GM19351 (cell line): ENCODE measurements around the gene TSSC4.

Experiments
- ATAC-seq: cut with Tn5 transposase; IDR thresholded peaks from one replicate; pipeline ENCODE4 v1.9.1; 2021; ENCODE audit warnings: mild to moderate bottlenecking, moderate library complexity; ENCODE audit not compliant: unreplicated experiment

TSSC4 gene

DNA sequence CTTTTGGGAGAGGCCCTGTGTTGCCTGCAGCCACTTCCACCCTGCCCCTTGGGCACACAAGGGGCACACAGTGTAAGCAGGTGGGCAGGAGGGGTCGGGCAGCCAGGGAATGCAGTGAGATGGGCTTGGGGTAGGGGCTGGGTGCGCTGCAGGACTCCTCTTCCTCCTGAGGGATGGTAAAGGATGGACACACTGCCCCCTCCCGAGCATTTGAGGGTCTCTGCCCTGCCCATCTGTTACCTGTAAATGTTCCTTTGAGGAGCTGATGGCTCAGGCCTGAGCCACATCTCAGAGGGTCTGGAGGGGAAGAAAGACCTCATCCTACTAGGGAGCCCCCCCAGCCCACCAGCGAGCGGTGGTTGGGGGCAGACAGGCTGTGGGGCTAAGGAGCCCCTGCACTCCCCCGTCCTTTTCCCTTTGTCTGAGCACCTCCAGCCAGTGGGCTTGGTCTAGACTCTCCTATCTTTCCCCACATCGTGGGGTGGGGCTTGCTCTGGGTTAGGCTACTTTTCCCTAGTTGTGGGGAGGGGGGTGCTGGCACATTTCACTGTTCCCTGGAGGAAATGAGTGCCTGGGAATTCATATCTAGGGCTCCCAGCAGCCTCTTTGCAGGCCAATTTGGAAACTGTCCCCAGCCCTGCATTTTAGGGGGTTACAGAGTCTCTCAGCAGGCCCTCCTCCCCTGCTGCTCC lies 1.7 kb upstream of the TSSC4 start:
- no peak for ATAC-seq

DNA sequence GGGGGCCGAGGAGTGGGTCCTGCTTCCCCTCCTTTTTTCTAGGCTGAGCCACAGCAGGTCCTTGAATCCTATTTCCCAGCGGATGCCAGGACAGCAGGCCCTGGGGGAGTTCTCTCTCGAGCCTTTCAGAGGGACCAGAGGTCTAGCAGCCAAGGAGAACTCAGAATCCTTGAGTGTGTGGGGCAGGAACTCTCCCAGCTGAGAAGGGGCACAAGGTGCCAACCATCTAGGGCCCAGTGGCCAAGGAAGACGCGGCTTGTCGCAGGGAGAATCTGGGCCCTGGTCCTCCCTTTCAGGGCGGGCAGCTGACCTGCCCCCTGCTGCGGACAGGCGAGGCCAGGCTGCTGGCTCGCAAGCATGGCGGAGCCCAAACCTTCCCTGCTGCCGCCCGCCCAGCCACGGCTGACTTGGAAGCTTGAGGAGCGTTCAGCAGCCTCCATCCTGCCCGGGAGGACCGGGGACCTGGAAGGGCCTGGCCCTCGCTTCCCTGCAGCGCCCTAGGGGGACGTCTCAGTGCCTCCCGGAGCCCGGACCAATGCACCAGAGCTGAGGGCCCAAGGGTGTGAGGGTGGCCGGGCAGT lies 972 bp upstream of the TSSC4 start:
- ATAC-seq = peak; percentile 11

DNA sequence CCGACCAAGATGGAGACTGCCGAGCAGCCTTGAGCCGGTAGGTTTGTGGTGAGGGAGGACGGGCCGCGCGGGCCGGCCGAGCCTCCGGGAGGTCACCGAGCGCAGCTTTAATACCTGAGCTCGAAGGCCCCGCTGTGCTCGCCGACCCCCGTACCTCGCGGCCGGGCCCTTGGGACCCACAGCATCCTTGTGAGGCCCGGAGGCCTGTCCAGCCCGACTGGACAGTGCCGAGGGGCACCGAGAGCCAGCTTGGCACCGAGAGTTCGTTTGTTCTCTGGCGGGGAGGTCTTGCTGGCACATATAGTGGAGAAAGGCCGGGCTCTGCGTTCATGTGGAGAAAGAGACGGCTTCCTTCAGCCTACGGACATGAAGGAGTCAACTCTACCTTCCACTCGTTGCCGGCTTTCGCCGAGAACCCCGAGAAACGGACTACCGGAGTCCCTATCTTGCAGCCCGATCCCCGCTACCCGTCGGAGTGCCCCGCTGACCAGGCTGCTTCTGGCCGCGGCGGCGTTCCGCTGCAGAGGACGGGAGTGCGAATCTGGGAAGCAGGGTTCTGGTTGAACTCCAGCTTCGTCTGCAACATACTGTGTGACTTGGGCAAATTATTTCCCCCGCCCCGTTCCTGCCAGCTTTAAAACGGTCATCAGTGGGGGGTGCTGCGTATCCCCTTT lies 349 bp downstream of the TSSC4 start:
- no peak for ATAC-seq

DNA sequence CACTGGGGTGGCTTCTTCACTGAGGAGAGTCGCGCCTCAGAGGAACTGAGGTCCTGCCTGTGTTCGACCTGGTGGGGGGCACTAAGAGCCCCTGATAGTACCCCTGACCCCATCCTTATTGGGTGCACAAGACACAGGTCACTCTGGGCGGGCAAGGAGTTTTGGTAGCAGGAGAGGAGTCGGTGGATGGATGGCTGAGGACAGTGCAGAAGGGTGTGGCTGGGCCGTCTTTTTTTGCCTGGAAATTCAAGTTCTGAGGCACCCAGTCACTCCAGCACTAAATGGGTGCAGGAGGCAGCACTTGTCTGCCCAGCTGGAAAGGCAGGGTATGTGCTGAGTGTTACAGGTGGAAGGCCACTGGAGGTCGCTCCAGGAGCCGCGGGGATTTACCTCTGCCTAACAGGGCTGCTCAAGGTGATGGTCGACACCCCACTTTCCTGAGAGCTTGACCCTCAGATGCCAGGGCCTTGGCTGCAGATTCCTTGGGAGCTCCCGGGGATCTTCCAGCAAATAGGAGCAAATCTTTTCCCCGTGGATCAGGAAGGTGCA lies 960 bp downstream of the TSSC4 start:
- ATAC-seq = no peak

GRCh38 chr11:2402106-2402505 lies 1.6 kb downstream of the TSSC4 start:
- no peak for ATAC-seq

GRCh38 chr11:2402890-2403645 lies 2.5 kb downstream of the TSSC4 start:
- no peak for ATAC-seq

DNA sequence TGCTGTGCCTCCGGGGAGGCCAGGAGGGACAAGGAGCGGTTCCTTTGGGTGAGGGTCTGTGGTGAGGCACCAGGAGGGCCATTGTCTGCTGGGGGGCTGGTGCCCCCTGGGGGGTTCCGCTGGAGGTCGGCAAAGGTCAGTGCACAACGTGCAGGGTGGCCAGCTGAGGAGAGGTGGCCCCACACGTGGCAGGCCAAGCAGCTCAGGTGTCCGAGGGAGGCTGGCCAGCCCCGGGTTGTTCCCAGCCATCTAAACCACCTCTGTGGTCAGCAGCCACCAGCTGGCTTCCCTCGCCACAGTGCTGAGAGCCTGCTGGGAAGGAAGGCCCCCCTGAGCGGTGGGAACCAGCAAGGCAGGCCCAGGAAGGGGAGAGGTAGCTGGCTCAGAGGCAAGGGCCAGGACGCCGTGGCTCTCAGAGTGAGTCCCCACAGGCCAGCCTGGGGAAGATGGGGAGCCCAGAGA lies 4.2 kb downstream of the TSSC4 start:
- ATAC-seq = no peak

- ATAC-seq = no peak
Observed at GRCh38 chr11:2406451-2406850, 5.9 kb downstream of the TSSC4 start.

DNA sequence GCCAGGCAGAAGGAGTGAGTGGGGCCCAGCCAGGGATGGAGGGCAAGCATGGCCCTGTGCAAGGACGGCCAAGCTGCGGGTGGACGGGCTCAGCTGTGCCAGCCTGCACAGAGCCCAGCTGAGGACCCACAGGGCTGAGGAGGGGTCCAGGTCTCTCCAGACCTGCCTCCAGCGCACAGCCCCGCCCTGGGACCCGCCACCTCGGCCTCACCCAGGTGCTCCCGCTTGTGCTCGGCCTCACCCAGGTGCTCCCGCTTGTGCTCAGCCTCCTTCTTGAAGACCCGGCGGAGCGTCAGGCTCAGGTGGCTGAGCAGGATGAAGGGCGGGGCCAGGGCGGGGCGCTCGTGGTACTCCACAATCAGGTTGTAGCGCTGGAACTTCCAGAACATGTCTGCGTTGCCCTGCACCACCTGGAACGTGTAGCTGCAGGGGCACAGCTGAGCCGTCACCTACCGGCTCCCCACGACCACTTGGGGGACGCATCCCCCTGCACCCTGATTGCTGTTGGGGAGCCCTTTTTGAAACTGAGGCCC lies 6.4 kb downstream of the TSSC4 start:
- no peak for ATAC-seq

DNA sequence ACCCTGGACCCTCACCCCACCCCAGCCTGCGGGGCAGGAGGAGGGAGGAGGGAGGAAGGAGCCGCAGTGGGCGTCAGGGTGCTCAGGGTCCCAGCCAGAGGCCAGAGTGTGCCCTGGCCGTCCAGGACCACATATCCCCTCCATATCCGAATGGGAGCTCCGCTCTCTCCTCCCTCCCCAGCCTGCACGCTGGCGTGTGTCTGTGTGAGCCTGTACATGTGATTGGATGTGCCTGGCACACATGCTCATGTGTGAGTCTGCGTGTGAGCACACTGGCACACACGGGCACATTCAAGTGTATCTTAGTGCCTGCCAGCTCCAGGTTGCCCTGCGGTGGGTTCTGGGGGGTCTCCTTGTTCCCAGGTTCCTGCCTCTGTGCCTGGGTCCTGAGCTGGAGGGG lies 8.1 kb downstream of the TSSC4 start:
- no peak for ATAC-seq

- ATAC-seq = no peak
Observed at GRCh38 chr11:2409126-2409525, 8.6 kb downstream of the TSSC4 start.

DNA sequence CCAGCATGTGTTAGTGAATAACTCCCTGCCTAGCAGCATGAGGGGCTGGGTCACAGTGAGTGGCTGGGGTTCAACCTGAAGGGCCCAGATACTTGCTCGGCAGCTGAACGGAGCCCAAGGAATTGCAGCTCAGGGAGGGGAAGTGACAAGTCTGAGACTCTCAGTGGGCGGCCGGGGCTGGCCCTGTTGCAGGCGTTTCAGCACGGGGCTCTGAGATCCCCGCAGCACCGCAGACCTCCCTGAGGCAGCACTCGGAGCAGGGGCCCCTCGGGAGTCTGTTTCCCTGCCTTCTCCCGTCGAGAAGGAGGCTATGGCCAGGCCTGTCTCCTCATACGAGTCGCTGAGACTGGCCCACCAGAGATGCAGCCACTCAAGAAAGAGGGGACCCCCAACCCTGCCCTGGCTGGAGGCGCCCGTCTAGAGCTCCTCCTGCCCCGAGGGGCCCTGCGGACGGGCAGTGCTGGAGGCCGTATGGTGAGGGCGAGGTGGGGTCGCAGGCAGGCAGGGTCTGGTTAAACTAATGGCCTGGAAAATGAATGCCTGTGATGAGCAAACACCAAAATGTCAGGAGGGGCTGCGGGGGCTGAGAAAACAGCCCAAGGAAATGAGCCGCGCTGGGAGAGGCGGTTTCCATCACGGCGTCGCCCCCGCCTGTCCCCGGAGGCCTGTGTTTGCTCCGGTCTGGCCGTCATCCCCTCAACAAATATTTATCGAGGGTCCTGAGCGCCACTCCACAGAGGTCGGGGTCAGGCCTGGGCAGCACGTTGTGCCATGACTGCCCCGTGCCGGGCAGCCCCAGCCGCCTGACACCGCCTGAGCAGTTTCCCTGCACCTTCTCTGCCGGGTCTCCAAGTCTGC lies 9.3 kb downstream of the TSSC4 start:
- no peak for ATAC-seq

DNA sequence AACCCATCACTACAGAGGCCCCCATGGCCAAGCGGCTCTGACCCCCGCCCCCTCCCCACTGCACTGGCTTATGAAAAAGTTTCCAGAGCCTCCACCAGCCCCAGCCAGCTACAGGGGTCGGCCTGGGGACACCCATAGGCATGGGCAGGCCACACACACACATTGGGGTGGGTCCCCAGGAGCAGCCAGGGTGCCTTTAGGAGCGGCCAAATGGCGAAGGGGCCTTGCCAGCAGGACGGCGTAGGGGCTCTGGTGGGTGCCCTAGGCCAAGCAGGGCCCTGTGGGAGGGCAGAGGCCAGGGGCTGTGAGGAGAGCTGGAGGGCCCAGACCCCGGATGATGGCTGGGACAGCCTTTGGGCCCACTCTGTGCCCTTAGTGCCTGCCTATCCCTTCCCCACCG lies 10.1 kb downstream of the TSSC4 start:
- ATAC-seq = no peak

- no peak for ATAC-seq
Observed at GRCh38 chr11:2411446-2412305, 11.1 kb downstream of the TSSC4 start.

DNA sequence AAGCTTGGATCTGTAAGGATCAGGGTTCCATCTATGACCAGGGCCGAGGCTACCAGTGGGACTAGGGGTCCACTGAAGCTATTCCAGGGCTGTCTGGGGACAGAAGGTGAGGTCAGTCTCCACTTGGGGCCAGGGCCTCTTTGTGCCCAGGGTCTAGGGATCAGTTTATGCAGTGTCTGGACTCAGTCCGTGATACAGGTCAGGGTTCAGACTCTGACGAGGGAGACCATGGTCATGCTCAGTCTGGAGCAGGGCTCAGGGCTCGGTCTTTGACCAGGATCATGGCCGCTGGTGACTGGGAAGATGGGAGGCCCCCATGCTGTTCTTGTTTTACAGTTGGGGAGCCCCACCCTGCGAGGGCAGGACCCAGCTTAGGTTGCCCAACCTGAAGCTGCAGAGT lies 11.8 kb downstream of the TSSC4 start:
- ATAC-seq = no peak

DNA sequence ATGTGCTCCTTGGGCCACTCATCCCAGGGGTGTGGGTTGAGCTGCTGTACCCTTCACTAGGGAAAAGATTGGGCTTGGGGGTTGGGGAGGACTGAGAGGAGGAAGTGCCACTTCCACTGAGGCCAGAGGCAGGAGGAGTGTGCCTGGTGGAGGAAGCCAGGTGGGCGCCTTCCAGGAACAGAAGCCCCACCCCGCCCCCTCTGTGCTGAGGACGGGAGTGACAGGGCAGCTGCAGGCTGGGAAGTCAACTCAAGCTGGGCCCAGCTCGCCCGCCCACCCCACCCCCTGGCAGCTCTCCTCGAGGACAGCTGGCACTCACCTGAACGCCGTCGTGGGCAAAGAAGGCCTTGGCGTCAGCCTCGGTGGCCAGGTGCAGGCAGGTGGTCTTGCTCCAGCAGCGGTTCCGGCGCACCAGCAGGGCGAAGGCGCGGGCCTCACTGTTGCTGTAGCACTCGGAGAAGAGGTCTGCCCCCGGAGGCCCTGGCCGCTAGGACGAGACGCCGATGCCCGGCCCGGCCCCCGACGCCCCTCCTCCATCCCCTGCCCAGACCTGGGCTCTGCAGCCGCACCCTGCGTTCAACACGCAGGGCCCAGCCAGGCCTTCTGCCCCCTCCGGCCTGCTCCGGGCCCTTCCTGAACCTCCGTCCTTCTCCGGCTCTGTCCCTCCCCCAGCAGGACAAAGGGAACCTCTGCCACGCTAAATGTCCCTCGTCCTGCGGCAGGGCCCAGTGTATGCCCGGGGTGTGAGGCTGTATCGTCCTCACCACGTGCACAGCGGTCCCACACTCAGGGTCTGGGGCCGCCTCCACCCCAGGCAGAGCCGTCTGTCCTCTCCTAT lies 13.4 kb downstream of the TSSC4 start:
- ATAC-seq = no peak

- ATAC-seq = no peak
Observed at GRCh38 chr11:2414616-2415015, 14.1 kb downstream of the TSSC4 start.

DNA sequence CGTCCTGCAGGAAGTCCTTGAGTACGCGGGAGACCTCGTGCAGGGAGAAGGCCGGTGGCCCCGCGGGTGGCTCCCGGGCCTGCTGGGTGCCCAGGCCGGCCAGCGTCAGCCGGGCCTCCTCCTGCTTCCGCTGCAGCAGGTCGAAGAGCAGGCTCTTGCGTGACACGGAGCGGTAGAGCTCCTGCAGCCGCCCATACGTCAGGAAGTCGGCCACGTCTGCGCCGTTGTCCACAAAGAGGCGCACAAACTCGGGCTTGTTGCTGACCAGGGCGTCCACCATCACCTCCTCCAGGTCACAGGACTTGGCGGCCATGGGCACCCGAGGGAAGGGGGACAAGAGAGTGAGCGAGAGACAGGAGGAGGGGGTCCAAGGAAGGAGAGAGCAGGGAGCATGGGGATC lies 14.6 kb downstream of the TSSC4 start:
- ATAC-seq = no peak
